Measurements from ENCODE around the gene CCL8.
"Not testable (repeated sequence)": the region's sequence is repeated elsewhere in the genome, so short reads cannot be mapped to it uniquely, and the experiment has no call there.

The CCL8 gene

GRCh38 chr17:34314279-34314678 is 5.0 kb upstream of the CCL8 start:
- no peak for DNase-seq (ENCODE audit: low read depth)

GRCh38 chr17:34318474-34318873 is 761 bp upstream of the CCL8 start:
- DNase-seq (ENCODE audit: low read depth), result no peak

- DNase-seq (ENCODE audit: low read depth), result no peak
Measured at GRCh38 chr17:34321964-34322363, 2.7 kb downstream of the CCL8 start.

GRCh38 chr17:34327580-34327979 is 8.3 kb downstream of the CCL8 start:
- not testable (repeated sequence) for DNase-seq (ENCODE audit: low read depth)

- no peak for DNase-seq (ENCODE audit: low read depth)
Measured at GRCh38 chr17:34337701-34338100, 18.5 kb downstream of the CCL8 start.

GRCh38 chr17:34339138-34339770 is 20.0 kb downstream of the CCL8 start:
- no peak for DNase-seq (ENCODE audit: low read depth)

- no peak for DNase-seq (ENCODE audit: low read depth)
Measured at GRCh38 chr17:34341916-34342315, 22.7 kb downstream of the CCL8 start.

- no peak for DNase-seq (ENCODE audit: low read depth)
Measured at GRCh38 chr17:34347063-34347462, 27.8 kb downstream of the CCL8 start.

- DNase-seq (ENCODE audit: low read depth), result no peak
Measured at GRCh38 chr17:34349751-34350150, 30.5 kb downstream of the CCL8 start.

GRCh38 chr17:34351096-34351495 is 31.9 kb downstream of the CCL8 start:
- no peak for DNase-seq (ENCODE audit: low read depth)

- no peak for DNase-seq (ENCODE audit: low read depth)
Measured at GRCh38 chr17:34352191-34352590, 33.0 kb downstream of the CCL8 start.

GRCh38 chr17:34354637-34355036 is 35.4 kb downstream of the CCL8 start:
- DNase-seq (ENCODE audit: low read depth), result no peak

GRCh38 chr17:34356194-34356593 is 37.0 kb downstream of the CCL8 start, which contains the start of gene CCL13:
Gene CCL13 (plus strand): TSS chr17:34356480. CDS start chr17:34356527, 47 bp downstream.
- no peak for DNase-seq (ENCODE audit: low read depth)

- DNase-seq (ENCODE audit: low read depth), result no peak
Measured at GRCh38 chr17:34357398-34357797, 38.2 kb downstream of the CCL8 start.

GRCh38 chr17:34358631-34359030 is 39.4 kb downstream of the CCL8 start:
- DNase-seq (ENCODE audit: low read depth), result no peak

GRCh38 chr17:34360601-34361270 is 41.5 kb downstream of the CCL8 start:
- DNase-seq (ENCODE audit: low read depth), result no peak

- peak; percentile 13 for DNase-seq (ENCODE audit: low read depth)
Measured at GRCh38 chr17:34361478-34362061, 42.3 kb downstream of the CCL8 start.

- no peak for DNase-seq (ENCODE audit: low read depth)
Measured at GRCh38 chr17:34363183-34363661, 44.0 kb downstream of the CCL8 start, which contains the start of gene CCL1. Gene CCL1 (minus strand): TSS chr17:34363233. CDS start chr17:34363161, 72 bp downstream.

GRCh38 chr17:34364751-34365150 is 45.5 kb downstream of the CCL8 start:
- DNase-seq (ENCODE audit: low read depth), result no peak

GRCh38 chr17:34365340-34365739 is 46.1 kb downstream of the CCL8 start:
- DNase-seq (ENCODE audit: low read depth), result no peak

GRCh38 chr17:34366010-34366409 is 46.8 kb downstream of the CCL8 start:
- DNase-seq (ENCODE audit: low read depth), result no peak

- DNase-seq (ENCODE audit: low read depth), result no peak
Measured at GRCh38 chr17:34366529-34367107, 47.4 kb downstream of the CCL8 start.
